ENCODE measurements around the gene EVA1A.

The EVA1A gene

DNA sequence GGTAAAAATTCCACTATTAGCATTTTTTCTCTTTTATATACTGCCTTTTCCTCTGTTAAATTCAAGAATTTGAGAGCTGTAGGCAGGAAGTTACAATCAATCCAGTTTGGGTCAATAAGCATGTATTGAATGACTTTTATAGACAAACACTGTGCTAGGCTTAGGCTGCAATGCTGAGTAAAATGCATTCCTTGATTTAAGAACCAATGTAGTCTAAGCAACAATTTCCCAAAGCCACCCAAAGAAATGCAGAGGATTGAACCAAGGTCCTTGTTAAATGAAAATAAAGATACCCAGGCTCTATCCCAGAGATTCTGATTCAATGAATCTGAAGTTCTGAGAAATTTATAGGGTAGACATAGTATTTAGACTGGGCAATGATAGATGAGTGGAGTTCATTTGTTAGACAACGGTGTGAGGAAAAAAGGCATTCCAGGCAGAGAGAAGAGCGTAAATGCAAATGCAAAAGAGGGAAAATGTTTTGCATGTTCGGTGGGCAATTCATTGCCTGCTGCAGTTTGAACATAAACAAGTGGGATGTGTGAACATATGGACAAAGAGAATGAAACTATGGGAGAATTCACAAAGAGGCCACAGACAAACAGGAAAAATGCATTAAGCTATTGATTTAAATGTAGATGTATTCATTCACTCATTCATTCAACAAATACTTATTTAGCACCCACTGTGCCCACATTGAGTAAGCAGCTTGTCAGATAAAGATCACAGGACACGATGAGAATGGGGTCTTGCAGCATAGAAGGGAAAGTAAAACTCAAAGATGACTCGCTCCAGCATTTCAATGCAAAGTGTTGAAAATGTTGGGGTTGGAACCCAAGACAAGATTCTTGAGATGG lies 107.1 kb downstream of the EVA1A start:
- no peak for DNase-seq

DNA sequence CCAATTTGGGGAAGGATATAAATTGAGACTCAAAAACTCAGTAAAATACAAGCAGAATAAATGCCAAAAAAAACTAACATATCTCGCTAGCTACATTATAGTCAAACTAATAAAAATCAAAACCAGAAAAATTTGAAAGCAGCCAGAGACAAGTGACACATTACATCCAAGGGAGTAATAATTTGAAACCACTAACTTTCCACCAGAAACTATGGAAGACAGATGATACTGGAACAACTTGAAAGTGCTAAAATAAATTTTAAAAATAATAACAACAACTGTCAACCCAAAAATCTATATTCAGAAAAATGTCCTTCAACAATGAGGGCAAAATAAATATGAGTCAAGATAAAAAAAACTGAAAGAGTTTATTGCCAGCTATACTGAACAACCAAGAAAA lies 110.7 kb downstream of the EVA1A start:
- DNase-seq: no peak

DNA sequence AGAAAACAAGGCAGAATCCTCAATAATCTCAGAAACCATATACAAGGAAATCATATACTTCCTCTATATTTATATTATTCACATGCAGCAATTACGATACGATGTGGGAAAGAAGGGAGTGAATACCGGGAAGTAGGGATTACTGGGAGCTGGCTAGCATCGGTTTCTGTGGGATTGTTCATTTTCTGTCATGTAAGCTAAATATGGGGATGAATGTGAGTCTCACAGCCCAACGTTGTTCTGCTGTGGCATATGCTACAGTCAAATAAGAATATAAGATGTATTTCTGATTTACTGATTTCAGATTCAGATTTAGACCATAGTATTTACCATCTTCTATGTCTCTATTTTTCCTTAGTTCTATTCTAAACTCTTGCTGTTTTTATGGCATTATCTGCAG lies 113.6 kb downstream of the EVA1A start:
- no peak for DNase-seq

Measured in anterior cingulate cortex (tissue), 58 donors.